Measurements from ENCODE around the gene MICAL3. TPM values are rescaled to one million over a fixed set of nuclear protein-coding genes. Genes with fewer than 3 reads are reported as not detected.

MICAL3 gene
- total and polyA plus RNA-seq, 2 of the 8 experiments (the other 6 are each of a cell fraction or from before 2014, with no cell fraction given): 8.3 to 41.8 TPM

DNA sequence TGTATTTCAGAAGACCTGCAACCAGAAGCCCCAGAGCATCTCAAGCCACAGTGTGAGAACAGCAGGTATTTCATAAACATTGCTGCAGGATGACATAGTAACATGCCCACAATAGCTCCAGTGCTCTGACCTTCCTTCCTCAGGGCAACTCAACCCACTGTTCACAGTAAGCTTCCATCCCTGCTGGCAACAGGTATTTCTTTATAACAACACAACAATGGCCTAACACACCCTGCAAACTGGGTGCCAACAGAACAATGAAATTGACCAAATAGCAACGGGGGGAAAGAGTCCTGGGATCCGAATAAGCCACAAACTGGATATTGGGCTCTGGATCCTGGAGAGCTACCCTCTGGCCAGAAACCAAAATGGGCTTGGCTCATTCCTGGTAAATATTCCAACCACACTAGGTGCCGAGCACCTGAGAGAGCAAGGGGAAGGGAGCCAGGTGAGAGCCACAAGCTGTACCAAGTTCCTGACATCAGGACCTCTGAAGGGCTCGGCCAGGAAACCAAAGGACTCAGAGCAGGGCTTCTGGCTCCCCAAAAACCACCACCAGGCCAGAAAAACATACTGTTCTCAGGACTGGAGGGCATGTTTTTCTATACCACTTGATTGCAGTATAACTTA, 99.5 kb downstream of the MICAL3 start:
- WGBS, 2 experiments (ENCODE audit: extremely low coverage in 1 of 2, insufficient coverage in 1 of 2, insufficient read length in 1 of 2, insufficient replicate concordance in 2 of 2, low coverage in 1 of 2, low lambda C conversion rate in 2 of 2, missing lambda C conversion rate in 1 of 2): 87% methylated on average over 4 of the region's 4 CpGs; no CpG with 5 or more reads in 1 of the 2 experiments
- no peak for TF ChIP-seq JUN (IDR thresholded peaks at IDR 0.05; ENCODE audit: low read depth, low read length)
- TF ChIP-seq BACH1 (IDR thresholded peaks at IDR 0.05; ENCODE audit: low read length): no peak
- TF ChIP-seq SP2 (IDR thresholded peaks at IDR 0.05; ENCODE audit: low read length): no peak
- no peak for TF ChIP-seq POLR2A (IDR thresholded peaks at IDR 0.05; ENCODE audit: control extremely low read depth in 1 of 2, low read depth in 2 of 2, low read length in 2 of 2)
- no peak for TF ChIP-seq CREB1 (IDR thresholded peaks at IDR 0.05)
- no peak for TF ChIP-seq SIN3A (conservative IDR thresholded peaks at IDR 0.05 in 1 of 2, IDR thresholded peaks at IDR 0.05 in 1 of 2; ENCODE audit: low read depth in 1 of 2, low read length in 2 of 2)
- no peak for TF ChIP-seq RFX5 (IDR thresholded peaks at IDR 0.05; ENCODE audit: borderline replicate concordance, low read depth, low read length)
- no peak for TF ChIP-seq ZNF274 (IDR thresholded peaks at IDR 0.05; ENCODE audit: borderline replicate concordance, extremely low read depth, low read length)
- no peak for TF ChIP-seq BCL11A (IDR thresholded peaks at IDR 0.05; ENCODE audit: low read depth in 2 of 2, low read length in 2 of 2)
- no peak overlapping the region for H2BK15ac ChIP-seq (ENCODE audit: low read length)
- H4K8ac ChIP-seq (ENCODE audit: extremely low read depth, insufficient read depth, low read length): no peak overlapping the region
- H2AK5ac ChIP-seq (ENCODE audit: low read depth, low read length): no peak overlapping the region
- H3K18ac ChIP-seq (ENCODE audit: extremely low read depth, low read length): no peak overlapping the region
- H3K4ac ChIP-seq (replicated peaks; ENCODE audit: insufficient read length, low read depth, low read length): no peak overlapping the region
- H2BK5ac ChIP-seq (ENCODE audit: low read depth, low read length): no peak overlapping the region
- H3K23ac ChIP-seq (ENCODE audit: insufficient read length): no peak overlapping the region
- DNase-seq (ENCODE audit: low read depth in 1 of 2, low spot score in 2 of 2): no peak
- no peak overlapping the region for H3K27ac ChIP-seq (ENCODE audit: low read depth, low read length)
- no peaks in the 10 kb centered on the region for H3K36me3 ChIP-seq (ENCODE audit: control insufficient read depth in 2 of 4, insufficient read depth in 4 of 4, low read length in 3 of 4)
- H3K56ac ChIP-seq (replicated peaks; ENCODE audit: insufficient read length, low read depth, low read length): no peak overlapping the region
- H2AFZ ChIP-seq (ENCODE audit: low read length): no peak overlapping the region
- peaks cover 4 to 10% of the 10 kb centered on the region in 2 experiments for H4K20me1 ChIP-seq (replicated peaks in 1 of 2; ENCODE audit: control insufficient read depth in 1 of 2, insufficient read depth in 2 of 2, low read length in 2 of 2)
- H4K5ac ChIP-seq (ENCODE audit: insufficient read length, low read depth, low read length): no peak overlapping the region
- no peak for FAIRE-seq
- H3K79me1 ChIP-seq (ENCODE audit: low read depth, low read length): peaks cover 3% of the 10 kb centered on the region; the same call in 1 of the 2 replicates
- H2BK20ac ChIP-seq (ENCODE audit: low read length): no peak overlapping the region
- H3K4me3 ChIP-seq (ENCODE audit: extremely low read depth in 1 of 4, insufficient read depth in 2 of 4, low read depth in 3 of 4, low read length in 4 of 4): no peak overlapping the region
- ChIA-PET CTCF (ENCODE audit: partially characterized antibody) (interaction anchor here (0.6 to 0.9 kb wide), 3 partner anchors 28 to 237 kb away, joined by 3 read pairs; no protein-coding TSS in a partner anchor), POLR2A (ENCODE audit: partially characterized antibody) (no interaction called here)
- peaks cover 0 to 59% of the 10 kb centered on the region in 2 experiments for H3K79me2 ChIP-seq (ENCODE audit: control insufficient read depth in 1 of 2, insufficient read depth in 2 of 2, low read length in 2 of 2)
- no peak overlapping the region for H3K4me2 ChIP-seq (ENCODE audit: insufficient read depth in 1 of 2, low read depth in 2 of 2, low read length in 2 of 2)
- peaks cover 10 to 24% (median 15%) of the 10 kb centered on the region in 4 experiments for H3K4me1 ChIP-seq (replicated peaks in 1 of 4; ENCODE audit: control insufficient read depth in 3 of 4, insufficient read depth in 4 of 4, low read length in 3 of 4)
- H3K27me3 ChIP-seq (replicated peaks in 1 of 4; ENCODE audit: control insufficient read depth in 3 of 4, extremely low read depth in 1 of 4, insufficient read depth in 3 of 4, low read length in 3 of 4): no peaks in the 10 kb centered on the region
- H3K9me3 ChIP-seq (ENCODE audit: insufficient read depth in 2 of 2, low read depth in 1 of 2, low read length in 1 of 2): no peaks in the 10 kb centered on the region
- no peaks in the 10 kb centered on the region for H3K23me2 ChIP-seq (ENCODE audit: low read depth, low read length)
- no peak overlapping the region for H3K9ac ChIP-seq (replicated peaks in 1 of 4; ENCODE audit: extremely low read depth in 1 of 4, low read depth in 3 of 4, low read length in 3 of 4)
- no peak overlapping the region for H2BK12ac ChIP-seq (ENCODE audit: low read depth, low read length)
- no peak overlapping the region for H3K14ac ChIP-seq (ENCODE audit: insufficient read length)
- H4K91ac ChIP-seq (replicated peaks; ENCODE audit: insufficient read length, low read length): no peak overlapping the region
- no peak overlapping the region for H2BK120ac ChIP-seq (replicated peaks; ENCODE audit: low read depth, low read length)
